ENCODE measurements around the gene PRRG2.

DNA sequence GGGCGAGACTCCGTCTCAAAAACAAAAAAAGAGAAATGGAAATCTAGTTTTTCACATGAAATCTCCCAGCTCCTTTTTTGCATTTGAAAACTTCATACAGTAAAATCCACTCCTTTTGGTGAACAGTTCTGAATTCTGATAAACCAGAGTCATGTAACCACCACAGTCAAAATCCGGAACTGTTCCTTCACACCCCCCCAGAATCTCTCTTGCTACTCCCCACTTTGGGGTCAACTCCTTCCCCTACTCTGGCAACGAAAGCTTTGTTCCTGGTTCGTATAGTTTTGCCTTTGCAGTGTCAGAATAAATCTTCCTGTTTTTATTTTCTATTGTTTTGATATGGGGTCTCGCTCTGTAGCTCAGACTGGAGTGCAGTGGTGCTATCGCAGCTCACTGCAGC lies 29.6 kb upstream of the PRRG2 start:
- TF ChIP-seq, protein P1, sequence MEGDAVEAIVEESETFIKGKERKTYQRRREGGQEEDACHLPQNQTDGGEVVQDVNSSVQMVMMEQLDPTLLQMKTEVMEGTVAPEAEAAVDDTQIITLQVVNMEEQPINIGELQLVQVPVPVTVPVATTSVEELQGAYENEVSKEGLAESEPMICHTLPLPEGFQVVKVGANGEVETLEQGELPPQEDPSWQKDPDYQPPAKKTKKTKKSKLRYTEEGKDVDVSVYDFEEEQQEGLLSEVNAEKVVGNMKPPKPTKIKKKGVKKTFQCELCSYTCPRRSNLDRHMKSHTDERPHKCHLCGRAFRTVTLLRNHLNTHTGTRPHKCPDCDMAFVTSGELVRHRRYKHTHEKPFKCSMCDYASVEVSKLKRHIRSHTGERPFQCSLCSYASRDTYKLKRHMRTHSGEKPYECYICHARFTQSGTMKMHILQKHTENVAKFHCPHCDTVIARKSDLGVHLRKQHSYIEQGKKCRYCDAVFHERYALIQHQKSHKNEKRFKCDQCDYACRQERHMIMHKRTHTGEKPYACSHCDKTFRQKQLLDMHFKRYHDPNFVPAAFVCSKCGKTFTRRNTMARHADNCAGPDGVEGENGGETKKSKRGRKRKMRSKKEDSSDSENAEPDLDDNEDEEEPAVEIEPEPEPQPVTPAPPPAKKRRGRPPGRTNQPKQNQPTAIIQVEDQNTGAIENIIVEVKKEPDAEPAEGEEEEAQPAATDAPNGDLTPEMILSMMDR (conservative IDR thresholded peaks at IDR 0.05) = no peak
- no peak for TF ChIP-seq ZFX (IDR thresholded peaks at IDR 0.05)
